ENCODE data around the gene ZNF778. TPM values are rescaled to one million over a fixed set of nuclear protein-coding genes. Genes with fewer than 3 reads are reported as not detected.

The ZNF778 gene
- total RNA-seq, 2 donors from 2014 or later: 3.9 to 6.4 TPM

GRCh38 chr16:89210904-89211515 lies 6.5 kb upstream of the ZNF778 start:
- Histone ChIP-seq H3K27ac (no peak overlapping the region), H3K4me1 (no peaks in the 10 kb centered on the region), H3K27me3 (no peaks in the 10 kb centered on the region), H3K9me3 (no peaks in the 10 kb centered on the region), H3K36me3 (no peaks in the 10 kb centered on the region), H3K4me3 (no peak overlapping the region), H3K9ac (ENCODE audit: low read depth in 2 of 2, low read length in 2 of 2) (no peak overlapping the region)
- no peak for DNase-seq
- no peak for TF ChIP-seq CTCF (IDR thresholded peaks at IDR 0.05)
- intact Hi-C loops (cut with DNase I): loop anchor here (10.0 kb wide), 1 partner anchor 356 kb away; the partner anchor contains the start of genes GALNS and TRAPPC2L

DNA sequence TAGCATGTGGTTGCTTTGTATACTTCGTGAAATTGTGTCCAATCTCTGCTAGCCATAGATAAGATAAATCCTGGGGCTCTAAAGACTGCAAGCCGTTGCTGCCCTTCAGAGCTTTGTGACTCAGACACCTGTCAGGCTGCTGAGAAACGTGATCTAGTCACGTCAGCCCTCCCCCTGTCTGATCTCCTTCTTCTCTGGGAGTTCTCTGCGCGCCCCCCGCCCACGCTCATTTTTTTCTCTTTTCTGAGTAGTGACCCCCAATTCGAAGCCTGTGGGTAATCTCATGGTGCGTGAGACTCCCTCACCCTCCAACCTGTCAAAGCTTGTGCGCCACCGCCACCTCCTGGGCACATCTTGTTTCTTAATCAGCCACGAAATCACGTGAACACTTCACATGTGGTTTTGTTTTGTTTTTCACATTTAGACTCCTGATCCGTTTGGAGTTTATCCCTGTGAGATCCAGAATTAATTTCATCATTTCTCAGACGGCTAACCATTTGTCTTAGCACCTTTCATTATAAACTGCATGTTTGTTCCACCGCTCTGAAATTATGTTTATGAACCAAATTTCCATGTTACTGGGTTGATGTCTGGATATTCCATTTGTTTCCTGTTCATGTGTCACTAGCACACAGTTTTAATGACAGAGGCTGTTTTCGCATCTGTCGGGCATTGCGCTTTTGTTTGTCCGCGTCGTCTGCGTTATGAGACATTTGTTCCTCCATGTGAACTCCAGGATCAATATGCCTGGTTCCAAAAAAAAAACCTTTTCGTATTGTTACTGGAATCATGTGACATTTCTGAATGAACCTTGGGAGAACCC lies 977 bp upstream of the ZNF778 start:
- H3K36me3 ChIP-seq: no peaks in the 10 kb centered on the region

GRCh38 chr16:89217138-89217387 lies 440 bp upstream of the ZNF778 start:
- Histone ChIP-seq H3K27me3 (no peaks in the 10 kb centered on the region), H3K4me1 (peaks cover 3% of the 10 kb centered on the region), H3K27ac (peak overlapping the region; percentile 92), H3K9me3 (no peaks in the 10 kb centered on the region), H3K36me3 (no peaks in the 10 kb centered on the region), H3K9ac (ENCODE audit: low read depth in 2 of 2, low read length in 2 of 2) (peak overlapping the region; percentile 92 to 93), H3K4me3 (peak overlapping the region; percentile 87)
- intact Hi-C loops (cut with DNase I): loop anchor here (5.0 to 10.0 kb wide), 2 partner anchors 275 to 362 kb away; partner anchors contain the start of genes GALNS and TRAPPC2L
- no peak for DNase-seq
- no peak for TF ChIP-seq CTCF (IDR thresholded peaks at IDR 0.05)

More for the DNA sequence above, 977 bp upstream of the ZNF778 start:
- peak overlapping the region; percentile 92 to 93 for H3K9ac ChIP-seq (ENCODE audit: low read depth in 2 of 2, low read length in 2 of 2)
- no peaks in the 10 kb centered on the region for H3K9me3 ChIP-seq
- peak overlapping the region; percentile 87 for H3K4me3 ChIP-seq
- H3K27me3 ChIP-seq: no peaks in the 10 kb centered on the region
- peak; percentile 91 for DNase-seq
- intact Hi-C loops (cut with DNase I): loop anchor here (5.0 to 10.0 kb wide), 2 partner anchors 274 to 362 kb away; partner anchors contain the start of genes GALNS and TRAPPC2L
- H3K27ac ChIP-seq: peak overlapping the region; percentile 92
- H3K4me1 ChIP-seq: peaks cover 3% of the 10 kb centered on the region
- TF ChIP-seq CTCF (IDR thresholded peaks at IDR 0.05): peak; percentile 59

GRCh38 chr16:89219365-89219764 lies 1.9 kb downstream of the ZNF778 start:
- Histone ChIP-seq H3K36me3 (no peaks in the 10 kb centered on the region), H3K27ac (no peak overlapping the region), H3K9me3 (no peaks in the 10 kb centered on the region), H3K9ac (ENCODE audit: low read depth in 2 of 2, low read length in 2 of 2) (no peak overlapping the region), H3K4me3 (no peak overlapping the region), H3K27me3 (no peaks in the 10 kb centered on the region), H3K4me1 (peaks cover 3% of the 10 kb centered on the region)
- no peak for TF ChIP-seq CTCF (IDR thresholded peaks at IDR 0.05)
- intact Hi-C loops (cut with DNase I): loop anchor here (5.0 to 10.0 kb wide), 2 partner anchors 277 to 365 kb away; partner anchors contain the start of genes GALNS and TRAPPC2L
- no peak for DNase-seq

DNA sequence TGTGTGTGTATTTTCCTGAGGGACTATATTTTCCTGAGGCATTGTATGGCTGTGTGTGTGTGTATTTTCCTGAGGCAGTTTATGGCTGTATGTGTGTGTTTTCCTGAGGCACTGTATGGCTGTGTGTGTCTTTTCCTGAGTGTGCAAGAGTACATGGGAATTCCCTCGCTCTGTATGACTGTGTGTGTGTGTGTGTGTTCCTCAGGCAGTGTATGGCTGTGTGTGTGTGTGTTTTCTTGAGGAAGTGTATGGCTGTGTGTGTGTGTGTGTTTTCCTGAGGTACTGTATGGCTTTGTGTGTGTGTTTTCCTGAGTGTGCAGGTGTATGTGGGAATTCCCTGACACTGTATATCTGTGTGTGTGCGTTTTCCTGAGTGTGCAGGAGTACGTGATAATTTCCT lies 4.1 kb downstream of the ZNF778 start:
- H3K27me3 ChIP-seq: no peaks in the 10 kb centered on the region
- TF ChIP-seq CTCF (IDR thresholded peaks at IDR 0.05): no peak
- no peak overlapping the region for H3K9ac ChIP-seq (ENCODE audit: low read depth in 2 of 2, low read length in 2 of 2)
- intact Hi-C loops (cut with DNase I): no loop called here
- DNase-seq: no peak
- no peak overlapping the region for H3K27ac ChIP-seq
- no peak overlapping the region for H3K4me3 ChIP-seq
- H3K4me1 ChIP-seq: peaks cover 3% of the 10 kb centered on the region
- peaks cover 4% of the 10 kb centered on the region for H3K36me3 ChIP-seq
- H3K9me3 ChIP-seq: no peaks in the 10 kb centered on the region

Data from colonic mucosa (tissue), 4 donors.